GM12892 (cell line): Measurements from ENCODE around the gene PAEP.

Experiments
- DNase-seq: peaks from one replicate; pipeline ENCODE4 v3.0.0; 2011; ENCODE audit not compliant: insufficient read length
- FAIRE-seq: peaks from 2 replicates; lab custom pipeline; 2011; peaks lifted over from hg19 to GRCh38; lab: Jason Lieb, UNC
- POLR2A ChIP-seq: IDR thresholded peaks from 2 replicates; pipeline ENCODE4 v1.6.1; 2011; ENCODE audit warnings: low read depth, low read length, control low read depth
- POLR2AphosphoS5 ChIP-seq: IDR thresholded peaks from 2 replicates; pipeline ENCODE4 v1.6.1; 2011; ENCODE audit warnings: low read depth, low read length, control low read depth
- TAF1 ChIP-seq: IDR thresholded peaks from 2 replicates; pipeline ENCODE4 v1.6.1; 2011; ENCODE audit warnings: low read depth, mild to moderate bottlenecking, control low read depth, low read length, borderline replicate concordance

Gene PAEP

GRCh38 chr9:135574943-135575342 lies 13.4 kb downstream of the PAEP start:
- FAIRE-seq (no peak), DNase-seq (no peak)
- no peak for TF ChIP-seq POLR2AphosphoS5
- TF ChIP-seq POLR2A, result no peak
- TF ChIP-seq TAF1, result no peak

GRCh38 chr9:135575995-135576631 lies 14.6 kb downstream of the PAEP start:
- no peak for FAIRE-seq
- TF ChIP-seq TAF1, result no peak
- no peak for TF ChIP-seq POLR2AphosphoS5
- no peak for TF ChIP-seq POLR2A
- DNase-seq, result no peak

GRCh38 chr9:135577256-135577655 lies 15.7 kb downstream of the PAEP start:
- FAIRE-seq (no peak), DNase-seq (no peak)
- TF ChIP-seq TAF1, result no peak
- TF ChIP-seq POLR2A, result no peak
- TF ChIP-seq POLR2AphosphoS5, result no peak

DNA sequence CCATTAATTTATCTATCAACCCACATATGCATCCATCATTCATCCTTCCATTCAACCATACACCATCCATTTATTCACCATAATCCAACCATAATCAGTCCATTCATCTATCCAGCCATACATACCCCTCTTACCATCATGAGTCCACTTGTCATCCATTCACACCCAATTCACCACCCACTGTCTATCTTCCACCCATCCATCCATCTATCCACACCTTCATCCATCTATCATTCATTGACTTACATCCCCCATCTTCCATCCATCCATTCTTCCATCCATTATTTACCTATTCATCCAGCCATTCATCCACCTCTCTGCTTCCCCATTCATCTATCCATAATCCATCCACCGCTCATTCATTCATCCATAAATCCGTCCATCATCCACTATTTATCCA lies 17.8 kb downstream of the PAEP start:
- FAIRE-seq, result no peak
- DNase-seq, result no peak
- TF ChIP-seq TAF1, result no peak
- no peak for TF ChIP-seq POLR2A
- no peak for TF ChIP-seq POLR2AphosphoS5

DNA sequence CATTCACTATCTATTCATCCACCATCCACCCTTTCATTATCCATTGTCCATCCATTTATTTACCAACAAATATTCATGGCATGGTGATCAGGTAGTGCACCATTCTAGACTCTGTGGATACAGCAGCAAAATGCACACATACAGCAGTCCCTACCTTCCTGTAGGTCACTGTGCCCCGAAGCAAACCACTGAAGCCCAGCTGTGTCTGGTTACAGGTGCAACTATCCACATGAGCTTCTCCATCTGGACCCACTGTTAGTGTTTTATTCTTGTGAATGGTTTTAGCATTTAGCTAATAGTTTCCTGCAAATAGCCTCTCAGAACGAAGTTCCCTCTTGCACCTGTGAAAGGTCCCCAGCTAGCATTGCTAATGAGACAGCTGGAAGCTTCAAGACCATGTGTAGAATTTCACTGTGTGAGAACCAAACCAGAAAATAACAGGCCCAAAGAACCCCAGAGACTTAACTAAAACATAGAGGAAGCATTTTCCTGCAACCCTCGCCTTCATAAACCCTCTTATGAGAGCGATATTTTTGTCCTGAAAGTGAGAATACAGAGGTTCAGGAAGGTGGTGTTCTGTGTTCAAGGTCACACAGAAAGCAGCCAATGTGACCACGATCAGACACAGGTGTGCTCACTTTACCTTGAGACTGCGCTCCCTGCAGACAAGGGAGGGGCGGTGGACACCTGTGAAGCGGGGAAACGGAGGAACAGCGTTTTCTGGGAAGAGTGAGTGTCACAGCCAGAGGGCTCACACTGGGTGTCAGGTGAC lies 18.5 kb downstream of the PAEP start:
- no peak for TF ChIP-seq POLR2A
- no peak for TF ChIP-seq TAF1
- no peak for TF ChIP-seq POLR2AphosphoS5
- FAIRE-seq (no peak), DNase-seq (no peak)

DNA sequence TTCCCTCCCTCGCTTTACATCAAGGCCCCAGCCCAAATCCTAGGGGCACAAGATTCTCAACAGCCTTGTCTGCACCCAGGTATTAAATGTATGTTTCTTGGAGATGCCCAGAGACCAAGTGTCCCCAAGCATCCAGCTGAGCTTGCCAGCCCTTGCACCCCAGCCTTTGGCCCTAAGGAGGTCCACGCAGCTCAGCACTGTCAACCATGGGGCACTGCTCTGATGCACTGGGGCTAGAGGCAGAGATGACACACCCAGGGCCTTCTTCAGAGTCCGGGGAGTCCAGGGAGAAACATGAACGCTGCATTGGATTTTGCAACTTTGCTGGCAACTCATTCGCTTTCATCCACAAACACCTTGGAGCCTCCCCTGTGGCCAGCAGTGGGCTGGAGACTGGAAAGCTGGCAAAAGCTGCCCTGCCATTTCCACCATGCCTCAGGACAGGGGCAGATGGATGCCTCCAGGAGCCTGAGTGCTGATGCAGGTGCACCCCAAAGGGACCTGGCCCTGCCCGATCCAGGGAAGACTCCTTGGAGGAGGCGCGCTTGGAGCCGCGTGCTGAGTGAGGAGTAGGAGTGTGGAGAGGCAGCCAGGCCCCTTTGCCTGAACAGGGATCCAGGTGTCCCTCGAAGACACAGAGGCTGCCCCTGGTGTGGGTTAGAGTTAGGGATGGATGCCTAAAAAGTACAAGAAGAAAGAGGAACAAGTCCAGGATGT lies 19.3 kb downstream of the PAEP start:
- no peak for TF ChIP-seq POLR2A
- TF ChIP-seq POLR2AphosphoS5, result no peak
- TF ChIP-seq TAF1, result no peak
- no peak for FAIRE-seq
- no peak for DNase-seq

DNA sequence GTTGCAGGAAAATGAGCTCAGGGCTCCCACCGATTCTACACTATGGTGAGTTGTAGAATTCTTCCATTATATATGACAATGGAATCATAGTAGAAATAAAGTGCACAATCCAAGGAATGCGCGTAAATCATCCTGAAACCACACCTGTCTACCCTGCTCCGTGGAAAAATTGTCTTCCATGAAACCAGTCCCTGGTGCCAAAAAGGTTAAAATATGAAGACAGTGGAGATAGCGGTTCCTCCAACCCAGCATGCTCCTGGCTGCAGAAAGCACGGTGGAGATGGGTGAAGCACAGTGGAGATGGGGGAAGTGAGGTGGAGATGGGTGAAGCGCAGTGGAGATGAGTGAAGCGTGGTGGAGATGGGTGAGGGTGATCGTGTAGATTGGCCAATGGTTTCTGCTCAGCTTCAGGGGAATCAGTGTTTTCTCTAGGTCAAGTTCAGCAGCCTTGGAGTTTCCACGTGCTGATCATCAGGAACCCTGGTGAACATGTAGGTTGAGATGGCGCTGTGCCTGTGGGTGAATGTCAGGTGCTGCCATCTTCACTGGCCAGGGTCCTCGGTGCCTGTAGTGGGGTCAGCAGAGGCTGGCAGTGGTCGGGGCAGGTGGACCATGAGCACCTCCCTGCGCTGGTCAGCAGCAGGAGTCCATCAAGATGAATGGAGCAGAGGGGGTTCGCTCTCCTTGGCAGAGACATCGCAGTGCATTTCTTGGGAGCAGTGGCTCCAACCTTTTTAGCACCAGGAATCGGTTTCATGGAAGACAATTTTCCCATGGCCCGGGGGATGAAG lies 20.3 kb downstream of the PAEP start:
- DNase-seq, result no peak
- no peak for FAIRE-seq
- TF ChIP-seq TAF1 (no peak), POLR2A (no peak), POLR2AphosphoS5 (no peak)

GRCh38 chr9:135582541-135582940 lies 21.0 kb downstream of the PAEP start:
- no peak for TF ChIP-seq POLR2A
- no peak for TF ChIP-seq TAF1
- no peak for TF ChIP-seq POLR2AphosphoS5
- no peak for DNase-seq
- no peak for FAIRE-seq

DNA sequence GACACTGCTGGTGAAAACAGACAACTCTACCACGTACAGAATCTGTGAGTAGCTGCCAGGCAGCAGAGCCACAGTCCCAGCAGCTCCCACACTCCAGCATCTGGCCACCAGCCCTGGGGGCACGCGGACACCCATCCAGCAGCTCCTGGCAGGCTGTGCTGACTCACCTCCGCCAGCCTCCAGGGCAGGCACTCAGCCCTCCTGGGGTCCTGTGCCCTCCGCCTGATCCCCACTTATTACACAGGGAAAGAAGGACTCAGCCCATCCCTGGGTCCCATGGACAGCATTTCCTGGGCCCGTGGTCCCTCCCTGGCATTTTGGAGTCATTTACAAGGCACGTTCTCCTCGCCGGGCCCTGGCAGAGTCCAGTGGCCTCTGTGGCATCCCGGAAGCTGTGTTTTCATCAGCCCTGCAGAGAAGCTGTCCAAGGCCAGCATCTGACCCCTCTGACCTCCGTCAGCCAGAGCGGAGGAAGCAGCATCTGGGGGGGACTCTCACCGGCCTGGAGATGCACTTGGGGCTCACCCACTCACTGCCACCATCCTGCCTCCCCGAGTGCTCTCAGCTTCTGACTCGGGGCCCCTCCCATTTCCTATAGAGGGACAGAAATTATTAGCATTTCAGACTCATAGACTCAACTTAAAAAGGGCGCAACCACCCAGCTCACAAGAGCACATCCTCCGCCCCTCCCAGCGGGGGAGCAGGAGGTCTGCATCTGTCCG lies 21.6 kb downstream of the PAEP start:
- FAIRE-seq, result no peak
- TF ChIP-seq POLR2AphosphoS5 (no peak), TAF1 (no peak), POLR2A (no peak)
- no peak for DNase-seq

- FAIRE-seq, result no peak
- no peak for TF ChIP-seq TAF1
- TF ChIP-seq POLR2A, result no peak
- TF ChIP-seq POLR2AphosphoS5, result no peak
Observed at GRCh38 chr9:135583688-135584011, 22.1 kb downstream of the PAEP start.

GRCh38 chr9:135584371-135584770 lies 22.8 kb downstream of the PAEP start:
- DNase-seq (no peak), FAIRE-seq (no peak)
- TF ChIP-seq TAF1, result no peak
- no peak for TF ChIP-seq POLR2AphosphoS5
- TF ChIP-seq POLR2A, result no peak

More at GRCh38 chr9:135583688-135584011, 22.1 kb downstream of the PAEP start:
- no peak for DNase-seq
